LNCAP (cell line): Measurements from ENCODE around the gene RPTOR.

Experiments
- CTCF ChIP-seq: fragments of 450-650 bp; IDR thresholded peaks from 2 replicates; pipeline ENCODE4 v1.5.1; 2017; ENCODE audit warnings: mild to moderate bottlenecking

RPTOR gene

GRCh38 chr17:80868022-80868609 lies 323.5 kb downstream of the RPTOR start:
- TF ChIP-seq CTCF: no peak

GRCh38 chr17:80869481-80870145 lies 325.0 kb downstream of the RPTOR start:
- TF ChIP-seq CTCF: no peak

GRCh38 chr17:80870401-80870800 lies 325.8 kb downstream of the RPTOR start:
- TF ChIP-seq CTCF: no peak

- TF ChIP-seq CTCF: no peak
Observed at GRCh38 chr17:80871341-80871740, 326.7 kb downstream of the RPTOR start.

- no peak for TF ChIP-seq CTCF
Observed at GRCh38 chr17:80872001-80872500, 327.4 kb downstream of the RPTOR start.

GRCh38 chr17:80872501-80873306 lies 328.1 kb downstream of the RPTOR start:
- no peak for TF ChIP-seq CTCF

GRCh38 chr17:80873307-80873951 lies 328.8 kb downstream of the RPTOR start:
- TF ChIP-seq CTCF: no peak
